SIG-M5 treated with dmso at 0.1 percent for 504 hours (cell line): ENCODE data around the gene POLD1.

ENCODE experiments used
- DNase-seq: peaks from one replicate; lab custom pipeline; 2025; ENCODE audit not compliant: unreplicated experiment; lab: John Stamatoyannopoulos, UW

POLD1 gene

DNA sequence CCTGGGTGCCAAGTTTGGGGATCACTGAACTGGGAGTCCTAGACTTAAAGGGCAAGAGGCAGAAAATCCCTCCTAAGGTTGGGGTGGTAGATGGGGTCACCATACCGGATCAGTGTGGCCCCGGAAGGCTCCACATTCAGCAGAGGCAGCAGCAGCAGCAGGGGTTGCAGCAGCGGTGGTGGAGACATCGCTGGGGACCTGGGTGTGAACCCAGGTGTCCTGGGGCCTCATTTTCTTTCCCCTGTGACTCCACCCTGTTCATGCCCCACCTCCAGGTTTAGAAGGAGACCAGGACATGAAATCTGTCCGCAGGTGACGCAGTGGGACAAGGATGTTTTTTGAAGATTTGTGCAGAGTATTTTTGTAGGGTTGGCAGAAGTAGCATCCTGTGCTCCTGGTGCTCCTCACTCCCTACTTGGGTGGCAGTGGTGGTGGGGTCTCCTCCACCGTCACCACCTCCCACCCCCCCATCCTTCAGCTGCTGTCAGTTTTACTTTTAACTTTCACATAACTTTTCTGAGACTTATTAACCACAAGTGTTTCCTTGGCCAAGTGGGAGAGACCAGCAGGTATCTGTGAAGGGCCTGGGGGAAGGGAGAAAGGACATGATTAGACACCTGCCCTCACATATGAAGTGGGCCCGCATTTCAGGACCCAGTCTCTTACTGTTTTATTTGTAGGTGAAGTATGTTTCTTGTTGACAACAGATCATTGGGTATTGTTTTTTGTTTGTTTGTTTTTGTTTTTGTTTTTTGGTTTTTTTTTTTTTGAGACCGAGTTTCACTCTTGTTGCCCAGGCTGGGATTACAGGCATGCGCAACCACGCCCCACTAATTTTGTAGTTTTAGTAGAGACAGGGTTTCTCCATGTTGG, 18.5 kb upstream of the POLD1 start, which contains the start of gene NAPSA:
Gene NAPSA (minus strand): TSS at position 206 of the 873 bp plus-strand sequence. CDS start 18 bp downstream, at position 188.
- no peak for DNase-seq

- DNase-seq: peak; percentile 86
These were observed 15.2 kb upstream of the POLD1 start for GRCh38 chr19:50368649-50369570.

- DNase-seq: peak; percentile 91
These were observed 12.2 kb upstream of the POLD1 start for GRCh38 chr19:50371914-50372475.

- DNase-seq: peak; percentile 96
These were observed 7.7 kb upstream of the POLD1 start, which contains the start of gene NR1H2 for GRCh38 chr19:50376166-50377050. Gene NR1H2 (plus strand): TSS chr19:50376457. CDS start chr19:50377606, 1,149 bp downstream.

GRCh38 chr19:50377051-50377461, 7.1 kb upstream of the POLD1 start:
- no peak for DNase-seq

GRCh38 chr19:50377517-50377916, 6.6 kb upstream of the POLD1 start:
- no peak for DNase-seq

GRCh38 chr19:50378169-50378862, 5.8 kb upstream of the POLD1 start:
- no peak for DNase-seq

DNA sequence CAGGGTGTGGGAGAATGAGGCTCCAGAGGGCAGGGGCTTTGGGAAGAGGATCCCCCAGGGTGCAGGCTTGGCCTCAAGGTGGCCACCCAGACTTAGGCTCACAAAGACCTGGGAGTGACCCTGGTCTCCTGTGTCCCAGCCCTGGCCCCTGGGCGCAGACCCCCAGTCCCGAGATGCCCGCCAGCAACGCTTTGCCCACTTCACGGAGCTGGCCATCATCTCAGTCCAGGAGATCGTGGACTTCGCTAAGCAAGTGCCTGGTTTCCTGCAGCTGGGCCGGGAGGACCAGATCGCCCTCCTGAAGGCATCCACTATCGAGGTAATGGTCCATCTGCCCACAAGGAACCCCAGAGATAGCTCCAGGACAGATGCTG, 5.3 kb upstream of the POLD1 start:
- no peak for DNase-seq

DNA sequence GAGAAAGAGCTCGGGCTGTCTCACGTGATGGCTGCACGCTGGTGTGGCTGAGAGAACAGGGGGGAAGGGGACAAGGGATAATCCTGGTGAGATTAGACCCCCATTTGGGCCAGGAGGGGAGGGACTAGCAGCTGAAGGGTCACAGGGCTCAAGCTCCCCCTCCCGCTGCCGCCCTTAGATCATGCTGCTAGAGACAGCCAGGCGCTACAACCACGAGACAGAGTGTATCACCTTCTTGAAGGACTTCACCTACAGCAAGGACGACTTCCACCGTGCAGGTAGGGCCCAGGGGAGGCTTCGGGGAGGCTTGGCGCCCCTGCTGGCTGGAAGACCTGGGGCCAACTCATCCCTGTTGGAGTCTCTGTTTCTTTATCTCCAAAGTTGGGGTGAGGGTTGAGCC, 4.5 kb upstream of the POLD1 start:
- DNase-seq: no peak

DNA sequence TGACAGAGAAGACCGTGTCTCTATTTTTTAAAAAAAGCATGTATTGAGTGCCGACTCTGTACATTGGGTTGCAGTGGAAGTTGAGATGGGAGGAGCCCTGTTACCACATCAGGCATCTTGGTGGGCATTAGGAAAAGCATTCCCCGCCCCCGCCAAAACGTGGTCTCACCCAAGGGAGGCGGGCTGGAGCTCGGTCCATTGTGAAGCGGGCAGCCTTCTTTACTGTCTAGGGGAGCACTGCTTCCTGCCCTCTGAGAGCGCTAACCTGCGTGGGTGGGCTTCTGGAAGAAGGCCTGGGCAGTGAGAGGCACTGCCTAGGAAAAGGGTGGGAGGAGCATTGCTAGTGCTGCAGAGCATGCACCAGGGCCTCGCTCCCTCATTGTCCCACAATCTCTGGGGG, 4.0 kb upstream of the POLD1 start:
- no peak for DNase-seq

GRCh38 chr19:50380751-50381151, 3.4 kb upstream of the POLD1 start:
- no peak for DNase-seq

- no peak for DNase-seq
These were observed 2.0 kb upstream of the POLD1 start for GRCh38 chr19:50381881-50382729.

DNA sequence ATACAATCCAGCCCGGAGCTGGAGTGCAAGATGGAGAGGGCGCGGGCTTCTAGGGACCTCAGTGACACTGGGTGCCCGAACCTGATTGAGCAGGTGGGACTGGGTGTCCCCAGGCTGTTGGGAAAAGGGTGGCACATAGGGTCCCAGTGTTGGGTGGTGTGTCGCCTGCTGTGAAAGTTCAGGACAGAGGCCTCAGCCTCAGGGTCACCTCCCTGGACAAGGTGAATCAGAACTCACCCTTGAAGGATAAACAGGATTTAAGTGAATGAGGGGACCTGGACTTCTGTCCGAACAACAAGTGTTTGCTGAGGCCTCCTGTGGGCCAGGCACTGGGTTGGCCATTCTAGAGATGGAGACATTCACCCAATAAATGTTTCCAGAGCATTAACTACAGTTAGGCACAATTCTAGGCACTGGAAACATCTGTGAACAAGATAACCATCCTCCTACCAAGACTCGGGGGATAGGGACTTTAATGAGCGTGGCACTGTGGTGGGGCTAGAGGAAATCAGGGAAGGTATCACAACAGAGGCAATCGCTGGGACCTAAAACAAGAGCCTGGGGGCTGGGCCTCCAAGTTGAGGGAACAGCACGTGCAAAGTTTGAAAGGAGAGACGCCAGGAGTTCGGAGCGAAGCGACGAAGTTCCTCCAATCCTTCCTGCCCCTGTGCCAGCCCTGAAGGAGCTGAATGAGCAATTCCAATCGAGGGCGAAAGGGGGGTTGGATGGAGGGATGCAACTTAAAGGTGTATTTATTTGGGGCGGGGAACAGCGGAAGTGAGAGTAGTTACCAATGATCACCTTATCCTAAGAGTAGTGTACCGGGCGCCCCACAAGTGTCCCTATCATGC, 921 bp upstream of the POLD1 start:
- DNase-seq: no peak

DNA sequence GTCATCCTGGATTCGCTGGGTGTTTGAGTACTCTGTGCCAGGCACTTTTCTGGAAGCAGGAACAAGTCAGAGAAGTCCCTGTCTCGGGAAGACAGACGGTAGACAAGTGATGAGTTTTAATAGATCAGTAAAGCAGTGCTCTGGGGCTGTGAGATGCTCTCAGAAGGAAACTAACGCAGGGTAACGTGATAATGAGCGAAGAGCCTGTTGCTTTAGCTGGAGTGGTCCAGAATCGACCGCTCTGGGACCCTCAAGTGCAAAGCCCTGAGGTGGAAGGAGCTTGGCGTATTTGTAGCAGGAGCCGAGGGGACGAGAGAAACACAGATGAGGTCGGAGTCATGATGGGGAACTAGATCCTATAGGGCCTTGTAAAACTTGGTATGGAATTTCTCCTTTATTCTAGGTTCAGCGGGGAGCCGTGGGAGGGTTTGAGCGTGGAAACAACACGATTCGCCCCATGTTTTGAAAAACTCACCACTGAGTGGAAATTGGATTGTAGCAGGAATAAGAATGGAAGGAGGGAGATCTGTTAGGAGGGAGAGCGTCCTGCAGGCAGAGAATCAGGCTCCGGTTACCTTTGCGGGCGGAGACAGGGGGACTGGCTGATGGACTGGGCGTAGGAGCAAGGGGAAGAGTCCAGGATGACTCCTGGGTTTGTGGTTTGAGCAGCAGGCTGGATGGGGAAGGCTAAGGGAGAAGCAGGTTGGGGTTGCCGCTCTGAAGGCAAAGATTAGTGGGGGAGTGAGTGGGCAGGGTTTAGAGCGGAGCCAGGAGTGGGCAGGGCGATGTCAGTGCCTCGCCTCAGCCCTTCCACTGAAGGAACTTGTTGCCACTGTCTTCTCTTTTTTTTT, 763 bp downstream of the POLD1 start:
- peak; percentile 47 for DNase-seq

DNA sequence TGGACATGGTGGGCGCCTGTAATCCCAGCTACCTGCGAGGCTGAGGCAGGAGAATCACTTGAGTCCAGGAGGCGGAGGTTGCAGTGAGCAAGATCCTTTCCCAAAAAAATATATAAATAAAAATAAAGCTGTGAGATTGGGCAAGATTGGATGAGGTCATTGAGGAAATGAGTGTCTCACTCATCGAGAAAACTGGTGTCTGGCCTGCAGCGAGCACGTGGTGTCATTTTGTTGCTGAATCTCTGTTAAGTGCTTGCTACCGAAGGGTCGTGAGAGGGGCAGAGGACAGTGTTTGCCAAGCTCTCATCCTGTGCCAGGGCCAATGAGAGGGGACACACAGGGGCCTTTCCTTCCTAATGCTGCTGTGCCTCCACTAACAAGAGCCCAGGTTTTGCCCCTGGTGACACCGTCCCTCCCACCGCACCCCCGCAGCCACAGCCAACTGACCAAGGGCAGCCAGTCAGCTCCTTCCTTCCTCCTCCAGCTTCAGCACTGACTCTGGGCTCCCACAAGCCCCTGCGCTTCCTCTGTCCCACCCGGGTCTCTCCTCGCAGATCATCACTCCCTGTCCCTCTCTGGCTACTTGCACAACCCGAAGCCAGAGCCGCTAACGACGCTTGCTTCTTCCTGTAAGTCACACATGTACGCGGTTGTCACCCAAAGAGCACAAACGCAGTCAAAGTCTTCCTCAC, 3.2 kb downstream of the POLD1 start:
- DNase-seq: peak; percentile 73

GRCh38 chr19:50387868-50388245, 3.7 kb downstream of the POLD1 start:
- no peak for DNase-seq
